NCI-H526 (cell line): Measurements from ENCODE around the gene SLC9A7.
"Not testable (repeated sequence)": the region's sequence is repeated elsewhere in the genome, so short reads cannot be mapped to it uniquely, and the experiment has no call there.

ENCODE experiments used
- DNase-seq, 2 experiments: peaks; one replicate each; lab custom pipeline; 2025; lab: John Stamatoyannopoulos, UW

SLC9A7 gene

GRCh38 chrX:46758956-46759644 is at the start of gene SLC9A7:
TSS of gene SLC9A7 (minus strand) at chrX:46759118. CDS start at chrX:46759029, 89 bp downstream.
- peak; percentile 60 to 95 for DNase-seq

DNA sequence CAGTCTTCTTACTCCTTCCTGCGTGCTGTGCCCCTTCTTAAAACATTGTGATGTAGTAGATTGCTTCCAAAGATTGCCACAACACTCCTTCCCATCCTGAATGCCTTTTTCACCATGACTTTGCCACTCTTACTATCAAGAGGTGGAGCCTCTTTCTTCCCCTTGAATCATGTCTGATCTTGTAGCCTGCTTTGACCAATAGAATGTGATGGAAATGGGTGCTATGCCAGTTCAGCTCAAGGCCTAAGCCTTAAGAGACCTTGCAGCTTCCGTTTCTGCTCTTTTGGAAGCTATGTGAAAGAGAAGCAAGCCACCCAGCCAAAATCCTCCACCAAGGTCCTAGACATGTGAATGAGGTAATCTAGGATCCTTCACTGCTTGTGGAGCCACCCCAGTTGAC is 46.4 kb upstream of the SLC9A7 start:
- no peak for DNase-seq

GRCh38 chrX:46803140-46803539 is 44.2 kb upstream of the SLC9A7 start:
- peak in 1 of 2 experiments; percentile 10 for DNase-seq

DNA sequence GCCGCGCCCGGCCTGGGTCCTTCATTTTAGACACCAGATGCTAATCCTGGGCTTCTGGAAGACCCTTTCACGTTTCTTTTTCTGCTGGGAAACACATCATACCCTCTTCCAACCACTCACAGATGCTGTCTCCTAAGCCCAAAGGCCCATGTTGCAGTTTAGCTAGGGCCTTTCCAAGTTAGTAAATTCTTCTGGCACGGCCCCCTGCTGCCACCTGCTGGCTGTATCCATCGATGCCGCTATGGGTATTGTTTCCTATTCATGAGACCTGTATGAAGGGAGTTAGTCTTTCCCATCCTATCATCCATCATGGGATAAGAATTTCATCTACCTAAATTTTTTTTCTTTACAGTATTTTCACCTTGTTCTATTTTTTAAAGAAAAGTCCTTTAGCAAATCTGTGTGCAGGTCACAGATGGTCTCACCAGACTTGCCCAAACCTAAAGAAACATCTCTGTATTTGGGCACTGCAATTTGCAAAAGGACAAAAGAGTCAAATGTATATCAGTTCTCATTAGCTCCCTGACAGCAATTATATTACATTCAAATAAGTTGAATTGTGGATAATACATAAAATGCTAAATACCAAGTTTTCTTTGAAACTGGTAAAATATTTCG is 37.8 kb upstream of the SLC9A7 start:
- DNase-seq = peak; percentile 16 to 68

DNA sequence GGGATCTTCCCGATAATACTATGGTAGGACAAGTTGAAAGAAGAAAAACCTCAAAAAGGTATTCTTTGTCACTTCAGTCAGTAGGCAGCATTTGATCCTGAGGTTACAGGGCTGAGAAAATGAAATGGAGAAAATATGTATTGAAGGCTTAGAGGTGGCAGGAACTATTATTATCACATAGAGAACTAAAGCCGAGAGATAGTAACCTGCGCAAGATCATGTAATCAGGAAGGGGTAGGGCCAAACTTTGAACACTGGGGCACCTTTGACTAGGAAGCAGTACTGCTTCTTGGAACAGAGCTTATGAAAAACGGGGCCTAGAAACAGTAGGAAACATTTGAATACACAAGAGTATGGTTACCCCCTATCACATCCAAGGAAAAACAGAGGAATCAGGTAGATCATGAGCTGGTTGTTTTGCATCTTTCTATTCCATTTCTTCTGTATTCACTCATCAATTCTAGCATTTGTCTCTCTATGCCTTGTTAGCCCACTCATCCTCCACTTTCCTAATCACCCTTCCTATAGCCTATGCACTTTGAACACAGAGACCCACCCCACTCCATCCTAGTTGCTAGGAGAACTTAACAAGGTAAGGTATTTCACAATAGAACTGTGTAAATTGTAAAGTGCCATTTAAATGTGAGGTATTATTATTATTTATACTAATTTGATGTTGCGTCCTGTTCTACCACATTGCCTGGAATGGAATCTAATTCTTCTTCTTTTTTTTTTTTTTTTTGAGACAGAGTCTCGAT is 34.6 kb upstream of the SLC9A7 start:
- DNase-seq = no peak

- DNase-seq = no peak
These were observed 33.9 kb upstream of the SLC9A7 start for GRCh38 chrX:46792810-46793188.

DNA sequence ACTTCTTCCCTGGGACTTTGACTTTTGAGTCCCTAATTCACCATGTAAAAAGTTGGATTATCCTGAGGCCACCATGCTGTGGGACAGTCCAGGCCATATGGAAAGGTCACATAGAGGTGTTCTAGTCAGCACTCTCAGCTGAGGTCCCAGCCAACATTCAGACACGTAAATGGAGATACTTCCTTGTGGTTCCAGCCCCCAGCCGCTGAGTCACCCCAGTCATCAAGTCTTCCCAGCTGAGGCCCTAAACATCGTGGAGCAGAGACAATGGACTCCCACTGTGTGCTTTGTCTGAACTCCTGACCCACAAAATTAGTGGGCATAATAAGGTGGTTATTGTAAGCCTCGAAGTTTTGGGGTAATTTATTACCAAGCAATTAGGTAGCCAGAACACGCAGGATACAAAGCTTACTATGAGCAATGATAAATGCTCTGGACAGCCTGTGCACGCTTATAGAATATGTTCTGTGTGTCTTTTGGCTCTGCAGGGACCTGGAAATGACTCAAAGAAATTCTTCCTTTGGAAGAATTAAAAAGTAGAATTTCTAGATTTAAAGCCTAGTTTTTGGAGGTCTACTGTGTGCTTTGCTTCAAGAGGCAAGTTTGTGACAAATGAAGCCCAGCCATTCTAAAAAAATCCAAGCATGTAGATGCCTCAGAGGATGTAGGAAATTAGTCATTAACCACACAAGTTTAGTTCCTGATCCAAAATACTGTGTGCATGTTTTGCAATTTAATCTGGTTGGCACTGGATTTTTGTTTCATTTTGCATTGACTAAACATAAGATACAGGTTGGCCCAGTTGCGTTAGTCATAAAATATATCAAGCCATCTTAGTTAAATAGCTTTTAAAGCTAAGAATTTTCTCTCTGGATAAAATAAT is 33.2 kb upstream of the SLC9A7 start:
- DNase-seq = no peak

- no peak for DNase-seq
These were observed 30.0 kb upstream of the SLC9A7 start for GRCh38 chrX:46788902-46789301.

GRCh38 chrX:46784437-46784836 is 25.5 kb upstream of the SLC9A7 start:
- not testable (repeated sequence) for DNase-seq

GRCh38 chrX:46782034-46782433 is 23.1 kb upstream of the SLC9A7 start:
- no peak for DNase-seq

- no peak for DNase-seq
These were observed 19.3 kb upstream of the SLC9A7 start for GRCh38 chrX:46777971-46778810.

DNA sequence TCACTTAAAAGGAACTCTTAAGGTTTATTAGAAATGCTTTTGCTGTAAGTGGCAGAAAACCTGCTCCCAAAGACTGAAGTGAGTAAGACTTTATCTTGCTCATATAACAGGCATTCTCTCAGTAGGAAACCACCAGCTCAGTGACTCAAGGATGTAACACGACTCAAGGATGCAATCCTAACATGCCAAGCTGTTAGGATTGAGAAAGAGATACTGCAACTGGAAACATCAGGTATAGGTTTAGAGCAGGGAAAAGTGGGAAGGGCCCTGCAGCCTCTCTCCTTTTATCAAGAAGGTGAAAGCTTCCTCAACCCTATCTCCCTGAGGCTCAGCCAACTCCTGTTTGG is 11.9 kb upstream of the SLC9A7 start:
- DNase-seq = no peak

DNA sequence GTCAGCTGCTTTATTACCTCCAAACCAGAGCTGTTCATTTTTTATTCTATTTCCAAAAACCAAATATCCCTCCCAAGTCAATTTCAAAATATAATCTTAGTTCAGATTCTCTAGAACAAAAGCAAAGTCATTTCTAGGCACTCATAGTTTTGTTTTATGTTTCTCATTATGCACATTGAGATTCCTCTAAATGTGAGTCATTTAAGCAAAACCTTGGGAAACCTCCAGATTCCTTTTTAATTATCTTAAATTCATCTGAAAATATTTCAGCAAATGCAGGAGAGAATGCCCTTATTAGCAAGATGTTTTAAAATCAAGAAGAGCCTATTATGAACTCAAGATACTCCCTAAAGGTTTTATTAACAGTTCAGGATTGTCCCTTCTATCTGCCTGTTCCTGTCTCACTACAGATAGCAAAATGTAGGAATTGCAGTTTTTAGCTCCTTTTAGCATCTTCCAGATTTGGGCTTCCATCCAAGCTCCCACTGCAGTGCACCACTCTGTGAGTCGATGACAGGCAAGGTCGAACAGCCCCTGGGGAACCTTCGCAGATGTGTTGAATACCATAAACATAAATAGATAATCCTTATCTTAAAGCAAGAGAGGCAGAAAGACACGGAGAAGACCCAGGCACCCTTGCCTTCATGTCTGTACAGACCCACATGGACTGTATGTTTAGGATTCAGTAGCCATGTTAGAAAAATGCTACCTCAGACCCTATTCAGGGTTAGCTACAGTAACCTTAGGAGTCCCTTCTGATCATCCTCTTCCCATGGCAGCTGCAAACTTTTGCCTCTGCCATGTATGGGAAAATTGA is 11.3 kb upstream of the SLC9A7 start:
- no peak for DNase-seq

DNA sequence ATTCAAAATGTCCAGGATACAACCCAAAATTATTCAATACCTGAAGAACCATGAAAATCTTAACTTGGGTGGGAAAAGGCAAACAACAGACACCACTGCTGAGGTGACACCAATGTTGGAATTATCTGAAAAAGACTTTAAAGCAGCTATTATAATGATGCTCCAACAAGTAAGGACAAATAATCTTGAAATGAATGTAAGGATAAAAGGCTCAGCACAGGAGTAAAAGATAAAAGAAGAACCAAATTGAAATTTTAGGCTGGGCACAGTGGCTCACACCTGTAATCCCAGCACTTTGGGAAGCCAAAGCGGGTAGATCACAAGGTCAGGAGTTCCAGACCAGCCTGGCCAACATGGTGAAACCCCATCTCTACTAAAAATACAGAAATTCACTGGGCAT is 4.0 kb upstream of the SLC9A7 start:
- no peak for DNase-seq

- peak in 1 of 2 experiments; percentile 47 for DNase-seq
These were observed 692 bp upstream of the SLC9A7 start for GRCh38 chrX:46759645-46759974.

DNA sequence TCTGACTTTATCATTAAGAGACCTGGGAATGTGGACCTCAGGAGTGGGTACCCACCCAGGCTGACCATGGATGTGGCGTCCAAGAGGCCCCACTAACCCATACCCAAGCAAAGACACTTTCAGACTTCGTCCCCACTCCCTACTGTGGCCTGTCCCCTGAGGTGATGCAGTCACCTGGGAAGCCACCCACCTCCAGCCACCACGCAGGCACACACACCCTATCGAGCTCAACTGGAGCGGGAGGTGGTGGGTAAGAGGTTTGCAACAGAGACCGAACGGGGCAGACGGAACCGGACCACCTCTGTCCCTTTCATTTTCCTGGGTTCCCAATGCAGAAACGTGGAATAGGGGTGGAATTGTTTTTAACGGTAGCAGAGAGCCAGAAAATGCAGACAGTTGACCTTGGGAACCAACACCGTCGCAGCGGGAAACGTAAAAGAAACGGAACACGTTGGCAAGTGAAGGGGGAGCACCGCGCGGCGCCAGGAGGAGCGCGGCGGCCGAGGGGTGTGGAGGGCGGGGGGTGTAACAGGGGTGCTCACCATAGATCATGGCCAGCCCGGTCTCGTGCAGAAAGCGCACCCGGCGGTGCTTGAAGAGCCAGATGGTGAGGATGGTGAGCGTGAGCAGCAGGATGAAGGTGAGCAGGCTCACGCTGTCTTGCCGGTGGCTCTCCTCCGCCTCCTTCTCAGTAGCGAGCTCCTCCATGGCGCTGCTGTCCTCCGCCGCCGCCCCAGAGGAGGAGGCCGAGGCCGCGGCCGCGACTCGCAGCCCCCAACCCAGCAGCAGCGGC is 559 bp downstream of the SLC9A7 start:
- DNase-seq = peak; percentile 23 to 34

GRCh38 chrX:46757593-46757992 is 1.3 kb downstream of the SLC9A7 start:
- DNase-seq = peak in 1 of 2 experiments; percentile 30

- peak; percentile 18 to 53 for DNase-seq
These were observed 1.9 kb downstream of the SLC9A7 start for GRCh38 chrX:46757052-46757451.

- DNase-seq = no peak
These were observed 3.2 kb downstream of the SLC9A7 start for GRCh38 chrX:46755671-46756070.
